OCI-LY1 (cell line): Measurements from ENCODE around the gene NRP2.

Experiments used
- H2AFZ ChIP-seq: fragments of 200-600 bp; sonication (generic), shearing (Covaris generic); 2 replicates; pipeline ENCODE4 v1.6.0; 2014; ENCODE audit warnings: antibody characterized with exemption, mild to moderate bottlenecking, low read length
- H3F3A ChIP-seq: fragments of 200-600 bp; sonication (generic), shearing (Covaris generic); 2 replicates; pipeline ENCODE4 v1.6.0; 2014; ENCODE audit warnings: mild to moderate bottlenecking, antibody characterized with exemption, low read length, moderate library complexity; ENCODE audit not compliant: insufficient read depth
- H3K27ac ChIP-seq: fragments of 200-600 bp; sonication (generic); 2 replicates; pipeline ENCODE4 v1.5.1; 2014; ENCODE audit warnings: low read length, mixed run types, mild to moderate bottlenecking, low read depth; ENCODE audit not compliant: poor library complexity, severe bottlenecking
- H3K27me3 ChIP-seq: fragments of 200-600 bp; sonication (generic); 2 replicates; pipeline ENCODE4 v1.6.0; 2014; ENCODE audit warnings: antibody characterized with exemption, mild to moderate bottlenecking, low read length, moderate library complexity; ENCODE audit not compliant: insufficient read depth
- H3K36me3 ChIP-seq: fragments of 200-600 bp; sonication (generic); 2 replicates; pipeline ENCODE4 v1.6.1; 2014; ENCODE audit warnings: mild to moderate bottlenecking, antibody characterized with exemption, low read length, moderate library complexity, mixed read lengths; ENCODE audit not compliant: insufficient read depth
- H3K4me1 ChIP-seq: fragments of 200-600 bp; sonication (generic); 2 replicates; pipeline ENCODE4 v1.5.1; 2014; ENCODE audit warnings: mild to moderate bottlenecking, low read length, moderate library complexity; ENCODE audit not compliant: insufficient read depth, severe bottlenecking
- H3K4me2 ChIP-seq: fragments of 200-600 bp; sonication (generic), shearing (Covaris generic); 2 replicates; pipeline ENCODE4 v1.6.1; 2014; ENCODE audit warnings: low read length
- H3K4me3 ChIP-seq: fragments of 200-600 bp; sonication (generic); 2 replicates; pipeline ENCODE4 v1.5.1; 2014; ENCODE audit warnings: low read length, low read depth, mild to moderate bottlenecking, mixed read lengths; ENCODE audit not compliant: poor library complexity, severe bottlenecking
- H3K79me2 ChIP-seq: fragments of 200-600 bp; shearing (Covaris generic); 2 replicates; pipeline ENCODE4 v1.6.1; 2016; ENCODE audit warnings: mixed run types, low read length, mixed read lengths; ENCODE audit not compliant: insufficient read depth
- H3K9ac ChIP-seq: fragments of 200-600 bp; sonication (generic), shearing (Covaris generic); 2 replicates; pipeline ENCODE4 v1.6.1; 2014; ENCODE audit warnings: mild to moderate bottlenecking, low read length, mixed read lengths
- H3K9me2 ChIP-seq: fragments of 200-600 bp; sonication (generic), shearing (Covaris generic); 2 replicates; pipeline ENCODE4 v1.6.1; 2014; ENCODE audit warnings: low read depth, mild to moderate bottlenecking, low read length, mixed read lengths
- H3K9me3 ChIP-seq: fragments of 200-600 bp; shearing (Covaris generic); 2 replicates; pipeline ENCODE4 v1.6.1; 2014; ENCODE audit warnings: low read length, mixed read lengths
- H4K20me1 ChIP-seq: fragments of 200-600 bp; sonication (generic), shearing (Covaris generic); 2 replicates; pipeline ENCODE4 v1.6.0; 2016; ENCODE audit warnings: mild to moderate bottlenecking, low read length; ENCODE audit not compliant: insufficient read depth
- CTCF ChIP-seq: fragments of 200-600 bp; sonication (generic), shearing (Covaris generic); IDR thresholded peaks from 2 replicates; pipeline ENCODE4 v1.5.1; 2017; ENCODE audit warnings: mild to moderate bottlenecking, antibody characterized with exemption, low read length, moderate library complexity, mixed read lengths
- EZH2 ChIP-seq: fragments of 200-600 bp; sonication (generic), shearing (Covaris generic); IDR thresholded peaks from 2 replicates; pipeline ENCODE4 v1.8.0; 2017; ENCODE audit warnings: borderline replicate concordance, mixed run types, mild to moderate bottlenecking, antibody characterized with exemption, low read length, moderate library complexity, mixed read lengths

The NRP2 gene

GRCh38 chr2:205758500-205758899, 76.2 kb downstream of the NRP2 start:
- Histone ChIP-seq H3K9me2 (no peaks in the 10 kb centered on the region), H3K27ac (no peak overlapping the region), H3K79me2 (no peaks in the 10 kb centered on the region), H4K20me1 (no peaks in the 10 kb centered on the region), H3K36me3 (no peaks in the 10 kb centered on the region), H3F3A (no peaks in the 10 kb centered on the region), H3K4me1 (peaks cover under 1% of the 10 kb centered on the region), H3K4me3 (no peak overlapping the region), H3K27me3 (peaks cover 4% of the 10 kb centered on the region; the same call in 1 of the 2 replicates), H3K9ac (no peak overlapping the region), H3K9me3 (no peaks in the 10 kb centered on the region), H3K4me2 (no peak overlapping the region), H2AFZ (no peak overlapping the region)
- TF ChIP-seq CTCF: no peak
- TF ChIP-seq EZH2: no peak

- Histone ChIP-seq H3K4me1 (peaks cover 5% of the 10 kb centered on the region), H3F3A (no peaks in the 10 kb centered on the region), H3K27me3 (peaks cover 4% of the 10 kb centered on the region; the same call in 1 of the 2 replicates), H3K4me3 (no peak overlapping the region), H3K4me2 (no peak overlapping the region), H3K9me3 (no peaks in the 10 kb centered on the region), H3K36me3 (no peaks in the 10 kb centered on the region), H3K79me2 (no peaks in the 10 kb centered on the region), H3K9ac (no peak overlapping the region), H3K9me2 (no peaks in the 10 kb centered on the region), H3K27ac (no peak overlapping the region), H4K20me1 (no peaks in the 10 kb centered on the region), H2AFZ (no peak overlapping the region)
- TF ChIP-seq CTCF (no peak), EZH2 (no peak)
Measured at GRCh38 chr2:205759257-205759656, 77.0 kb downstream of the NRP2 start.

GRCh38 chr2:205759732-205760131, 77.4 kb downstream of the NRP2 start:
- no peak overlapping the region for H2AFZ ChIP-seq
- H3K4me2 ChIP-seq: no peak overlapping the region
- no peak for TF ChIP-seq EZH2
- no peak for TF ChIP-seq CTCF
- no peaks in the 10 kb centered on the region for H3K9me3 ChIP-seq
- H3K9ac ChIP-seq: no peak overlapping the region
- H3F3A ChIP-seq: no peaks in the 10 kb centered on the region
- H4K20me1 ChIP-seq: no peaks in the 10 kb centered on the region
- no peak overlapping the region for H3K27ac ChIP-seq
- H3K36me3 ChIP-seq: no peaks in the 10 kb centered on the region
- no peaks in the 10 kb centered on the region for H3K79me2 ChIP-seq
- no peak overlapping the region for H3K4me3 ChIP-seq
- no peaks in the 10 kb centered on the region for H3K9me2 ChIP-seq
- peaks cover 5% of the 10 kb centered on the region for H3K4me1 ChIP-seq
- H3K27me3 ChIP-seq: peaks cover 4% of the 10 kb centered on the region; the same call in 1 of the 2 replicates
